ENCODE results near the gene GABPB2. TPM values are rescaled to one million over a fixed set of nuclear protein-coding genes. Genes with fewer than 3 reads are reported as not detected.

The GABPB2 gene
- total and polyA plus RNA-seq, 2 of the 13 experiments (the other 11 are each of a cell fraction or from before 2014, with no cell fraction given), result 0.09 TPM; not detected in 1

- no peak for TF ChIP-seq TAF15 (IDR thresholded peaks at IDR 0.05; ENCODE audit: low read depth, low read length, poor library complexity, severe bottlenecking)
- TF ChIP-seq ZNF251 (CRISPR knock-in tag; IDR thresholded peaks at IDR 0.05), result no peak
- TF ChIP-seq, protein P1, sequence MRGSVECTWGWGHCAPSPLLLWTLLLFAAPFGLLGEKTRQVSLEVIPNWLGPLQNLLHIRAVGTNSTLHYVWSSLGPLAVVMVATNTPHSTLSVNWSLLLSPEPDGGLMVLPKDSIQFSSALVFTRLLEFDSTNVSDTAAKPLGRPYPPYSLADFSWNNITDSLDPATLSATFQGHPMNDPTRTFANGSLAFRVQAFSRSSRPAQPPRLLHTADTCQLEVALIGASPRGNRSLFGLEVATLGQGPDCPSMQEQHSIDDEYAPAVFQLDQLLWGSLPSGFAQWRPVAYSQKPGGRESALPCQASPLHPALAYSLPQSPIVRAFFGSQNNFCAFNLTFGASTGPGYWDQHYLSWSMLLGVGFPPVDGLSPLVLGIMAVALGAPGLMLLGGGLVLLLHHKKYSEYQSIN (CRISPR knock-in tag; IDR thresholded peaks at IDR 0.05; ENCODE audit: borderline replicate concordance), result no peak
- no peak for TF ChIP-seq TCF7L2 (IDR thresholded peaks at IDR 0.05; ENCODE audit: low read depth, low read length)
- TF ChIP-seq HMG20B (CRISPR knock-in tag; conservative IDR thresholded peaks at IDR 0.05), result peak; percentile 29; the same call in 1 of the 2 replicates
- peak; percentile 54 for TF ChIP-seq YY1 (IDR thresholded peaks at IDR 0.05; ENCODE audit: insufficient read depth, insufficient replicate concordance, low read depth, low read length)
- TF ChIP-seq RAD21 (CRISPR knock-in tag; IDR thresholded peaks at IDR 0.05), result no peak
- TF ChIP-seq, protein P2, sequence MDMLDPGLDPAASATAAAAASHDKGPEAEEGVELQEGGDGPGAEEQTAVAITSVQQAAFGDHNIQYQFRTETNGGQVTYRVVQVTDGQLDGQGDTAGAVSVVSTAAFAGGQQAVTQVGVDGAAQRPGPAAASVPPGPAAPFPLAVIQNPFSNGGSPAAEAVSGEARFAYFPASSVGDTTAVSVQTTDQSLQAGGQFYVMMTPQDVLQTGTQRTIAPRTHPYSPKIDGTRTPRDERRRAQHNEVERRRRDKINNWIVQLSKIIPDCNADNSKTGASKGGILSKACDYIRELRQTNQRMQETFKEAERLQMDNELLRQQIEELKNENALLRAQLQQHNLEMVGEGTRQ (IDR thresholded peaks at IDR 0.05; ENCODE audit: low read depth, low read length), result no peak
- TF ChIP-seq, protein P2 (CRISPR knock-in tag; IDR thresholded peaks at IDR 0.05; ENCODE audit: borderline replicate concordance), result 0 out of 2 replicates have a peak, but pooled peaks have one; percentile 9
- TF ChIP-seq ZNF138 (CRISPR knock-in tag; IDR thresholded peaks at IDR 0.05; ENCODE audit: low read depth), result peak; percentile 9; the same call in 1 of the 2 replicates
- peak; percentile 87 for TF ChIP-seq POLR2AphosphoS5 (IDR thresholded peaks at IDR 0.05; ENCODE audit: low read depth, low read length)
- TF ChIP-seq NFIB (CRISPR knock-in tag; IDR thresholded peaks at IDR 0.05; ENCODE audit: borderline replicate concordance), result no peak
- no peak for TF ChIP-seq RFX5 (IDR thresholded peaks at IDR 0.05; ENCODE audit: low read depth, low read length)
- TF ChIP-seq ZNF781 (CRISPR knock-in tag; IDR thresholded peaks at IDR 0.05; ENCODE audit: borderline replicate concordance, not compliant biosample characterization), result peak; percentile 72
- TF ChIP-seq ZNF724P (CRISPR knock-in tag; IDR thresholded peaks at IDR 0.05; ENCODE audit: borderline replicate concordance), result peak; percentile 54; the same call in 1 of the 2 replicates
- 0 out of 2 replicates have a peak, but pooled peaks have one; percentile 26 for TF ChIP-seq ZNF160 (CRISPR knock-in tag; IDR thresholded peaks at IDR 0.05)
- TF ChIP-seq ZKSCAN8 (CRISPR knock-in tag; IDR thresholded peaks at IDR 0.05; ENCODE audit: borderline replicate concordance), result 0 out of 2 replicates have a peak, but pooled peaks have one; percentile 43
- peak; percentile 71 for TF ChIP-seq KDM2A (CRISPR knock-in tag; IDR thresholded peaks at IDR 0.05; ENCODE audit: borderline replicate concordance, low read depth)
- peak; percentile 75; the same call in 1 of the 2 replicates for TF ChIP-seq ZNF879 (CRISPR knock-in tag; IDR thresholded peaks at IDR 0.05)
- TF ChIP-seq ZNF777 (CRISPR knock-in tag; IDR thresholded peaks at IDR 0.05), result no peak
These were observed 76.0 kb downstream of the GABPB2 start, which contains the start of gene SEMA6C (continued) for GRCh38 chr1:151146412-151147131.
